RPMI7951 (cell line): ENCODE results near the gene TBX19. TPM values are rescaled to one million over a fixed set of nuclear protein-coding genes. Genes with fewer than 3 reads are reported as not detected.
A peak's percentile ranks its signal among the peaks of the same experiment; 100 is the strongest.

Source experiments
- DNase-seq: peaks from one replicate; pipeline ENCODE4 v3.0.0-alpha.2; 2012; ENCODE audit warnings: low read depth
- total RNA-seq: library from RNA; depleted of rRNA; stranded (reverse); fragments of >200 nt; shearing (Covaris generic); gene quantifications from 2 replicates; pipeline ENCODE4 v1.2.3, GENCODE V29; 2014

The TBX19 gene
- total RNA-seq, 1 experiment from 2014 or later = 0.84 TPM

- DNase-seq = no peak
Measured at GRCh38 chr1:168281603-168282325, 1.1 kb downstream of the TBX19 start.

GRCh38 chr1:168285521-168285790 is 4.8 kb downstream of the TBX19 start:
- DNase-seq = no peak

GRCh38 chr1:168285971-168286927 is 5.6 kb downstream of the TBX19 start:
- no peak for DNase-seq

GRCh38 chr1:168287237-168287664 is 6.6 kb downstream of the TBX19 start:
- peak; percentile 55 for DNase-seq

- no peak for DNase-seq
Measured at GRCh38 chr1:168288311-168289052, 7.8 kb downstream of the TBX19 start.

- no peak for DNase-seq
Measured at GRCh38 chr1:168291222-168291837, 10.7 kb downstream of the TBX19 start.

- DNase-seq = no peak
Measured at GRCh38 chr1:168293356-168293755, 12.7 kb downstream of the TBX19 start.

- no peak for DNase-seq
Measured at GRCh38 chr1:168295411-168296114, 14.9 kb downstream of the TBX19 start.

GRCh38 chr1:168297019-168297730 is 16.5 kb downstream of the TBX19 start:
- DNase-seq = no peak

- no peak for DNase-seq
Measured at GRCh38 chr1:168298446-168298845, 17.8 kb downstream of the TBX19 start.

GRCh38 chr1:168300626-168301025 is 19.9 kb downstream of the TBX19 start:
- no peak for DNase-seq

GRCh38 chr1:168301664-168302320 is 21.1 kb downstream of the TBX19 start:
- DNase-seq = peak; percentile 89

GRCh38 chr1:168303716-168304540 is 23.3 kb downstream of the TBX19 start:
- DNase-seq = no peak

GRCh38 chr1:168304865-168305264 is 24.2 kb downstream of the TBX19 start:
- DNase-seq = no peak

GRCh38 chr1:168312718-168313604 is 32.3 kb downstream of the TBX19 start:
- DNase-seq = no peak

GRCh38 chr1:168316142-168316541 is 35.5 kb downstream of the TBX19 start:
- DNase-seq = no peak

- DNase-seq = no peak
Measured at GRCh38 chr1:168317309-168317708, 36.6 kb downstream of the TBX19 start.

- no peak for DNase-seq
Measured at GRCh38 chr1:168319691-168320090, 39.0 kb downstream of the TBX19 start.
